K562 (cell line): ENCODE data around the gene ATXN1. TPM values are rescaled to one million over a fixed set of nuclear protein-coding genes. Genes with fewer than 3 reads are reported as not detected.
A peak's percentile ranks its signal among the peaks of the same experiment; 100 is the strongest.

Experiments used
- ARID2 ChIP-seq: fragments of 450-650 bp; IDR thresholded peaks from 2 replicates; pipeline ENCODE4 v1.6.1; 2017; ENCODE audit warnings: antibody characterized with exemption, mild to moderate bottlenecking
- ATF1 ChIP-seq, 2 experiments: fragments of 450-650 bp in 1 of 2; IDR thresholded peaks; 2 replicates each; pipeline ENCODE4 v1.6.1; 2016; ENCODE audit warnings: missing compliant biosample characterization in 1 of 2, missing genetic modification characterization in 1 of 2
- CHD1 ChIP-seq: fragments of 200-600 bp; sonication (generic); IDR thresholded peaks from one replicate; pipeline ENCODE4 v1.6.1; 2012; ENCODE audit warnings: mild to moderate bottlenecking, moderate library complexity, low read length, inconsistent platforms
- FOXJ2 ChIP-seq: fragments of 200-800 bp; sonication (Bioruptor generic); IDR thresholded peaks from 2 replicates; pipeline ENCODE4 v1.6.1; 2016; ENCODE audit warnings: missing genetic modification characterization, missing compliant biosample characterization
- HNRNPK ChIP-seq: fragments of 200-400 bp; formaldehyde crosslinking; IDR thresholded peaks from one replicate; pipeline ENCODE4 v1.6.1; 2018; ENCODE audit warnings: mild to moderate bottlenecking, low read depth, low read length; ENCODE audit not compliant: poor library complexity, severe bottlenecking
- MEIS2 ChIP-seq: fragments of 450-650 bp; IDR thresholded peaks from 2 replicates; pipeline ENCODE4 v1.6.1; 2014; ENCODE audit warnings: mild to moderate bottlenecking; ENCODE audit not compliant: partially characterized antibody
- MTF1 ChIP-seq: fragments of 250-450 bp; sonication (Bioruptor Pico); IDR thresholded peaks from 2 replicates; pipeline ENCODE4 v1.9.0; 2021; ENCODE audit warnings: moderate library complexity, mild to moderate bottlenecking, inconsistent platforms, borderline replicate concordance
- PHF20 ChIP-seq: fragments of 450-650 bp; IDR thresholded peaks from 2 replicates; pipeline ENCODE4 v1.6.1; 2018; ENCODE audit not compliant: partially characterized antibody
- SNIP1 ChIP-seq: fragments of 450-650 bp; IDR thresholded peaks from 2 replicates; pipeline ENCODE4 v1.7.1; 2017; ENCODE audit warnings: low read depth, mild to moderate bottlenecking
- SNRNP70 ChIP-seq: fragments of 200-400 bp; formaldehyde crosslinking; optimal IDR thresholded peaks from 2 replicates; pipeline ENCODE3; 2017; ENCODE audit warnings: low read depth, low read length
- STAG1 ChIP-seq: sonication (generic); formaldehyde crosslinking; IDR thresholded peaks from 2 replicates; pipeline ENCODE4 v1.5.0; 2020; ENCODE audit warnings: missing genetic modification reagents, borderline replicate concordance
- ZFP30 ChIP-seq: fragments of 250-450 bp; sonication (Bioruptor Pico); IDR thresholded peaks from 2 replicates; pipeline ENCODE4 v1.8.0; 2022; ENCODE audit warnings: moderate library complexity, mild to moderate bottlenecking, inconsistent platforms, borderline replicate concordance
- ZNF197 ChIP-seq: fragments of 200-800 bp; sonication (Bioruptor generic); IDR thresholded peaks from 2 replicates; pipeline ENCODE4 v1.6.1; 2016; ENCODE audit warnings: low read depth, missing genetic modification characterization, missing compliant biosample characterization
- ZNF707 ChIP-seq: fragments of 250-450 bp; sonication (Bioruptor Pico); conservative IDR thresholded peaks from 2 replicates; pipeline ENCODE4 v1.8.0; 2022; ENCODE audit warnings: inconsistent platforms, mild to moderate bottlenecking, moderate library complexity
- ZNF830 ChIP-seq: fragments of 250-450 bp; sonication (Bioruptor Pico); IDR thresholded peaks from 2 replicates; pipeline ENCODE4 v1.5.0; 2021; ENCODE audit warnings: mild to moderate bottlenecking
- polyA plus RNA-seq, 8 experiments: library from polyadenylated mRNA; depleted of rRNA in 4 of 8; stranded (reverse) in 5 of 8; unstranded in 3 of 8; fragments of >200 nt; fragmentation: Nextera tagmentation in 2 of 8; fragmentation: Illumina TruSeq in 1 of 8; extraction: Ambion mirVana in 2 of 8; extraction: Trizol in 1 of 8; gene quantifications; 2 replicates each; pipeline versions ENCODE4 v1.2.1 to v1.2.3, GENCODE V29; 2011 to 2014; ENCODE audit warnings: inconsistent platforms in 1 of 8, missing spikeins in 1 of 8
- total RNA-seq, 7 experiments: library from RNA; depleted of rRNA in 6 of 7; stranded (reverse); fragments of >200 nt in 6 of 7; fragmentation: Illumina TruSeq in 2 of 7; extraction: Trizol in 2 of 7; gene quantifications; 2 replicates each; pipeline versions ENCODE4 v1.2.1 to v1.2.3, GENCODE V29; 2011 to 2021; ENCODE audit warnings: low replicate concordance in 1 of 7
- TF ChIP-seq, protein P1 (sequence below), 2 experiments: fragments of 250-450 bp in 1 of 2; fragments of 450-650 bp in 1 of 2; sonication (Bioruptor Pico) in 1 of 2; IDR thresholded peaks; 2 replicates each; pipeline versions ENCODE4 v1.6.1 to v1.8.0; 2016 to 2021; ENCODE audit warnings: mild to moderate bottlenecking in 2 of 2, moderate library complexity in 2 of 2, missing compliant biosample characterization in 1 of 2, missing genetic modification characterization in 1 of 2
- TF ChIP-seq, protein P2 (sequence below), 2 experiments: IDR thresholded peaks; 2 replicates each; pipeline ENCODE4 v1.6.1; 2012; ENCODE audit warnings: improper control_type of control experiment in 2 of 2, low read depth in 2 of 2, low read length in 2 of 2, borderline replicate concordance in 1 of 2
- TF ChIP-seq, protein P3 (sequence below), 2 experiments: fragments of 450-650 bp; conservative IDR thresholded peaks; 2 replicates each; pipeline ENCODE4 v1.6.1; 2017; ENCODE audit warnings: mild to moderate bottlenecking in 2 of 2, moderate library complexity in 2 of 2
- TF ChIP-seq, protein P4 (sequence below), 3 experiments: IDR thresholded peaks in 2 of 3; conservative IDR thresholded peaks in 1 of 3; 2 replicates each; pipeline ENCODE4 v1.5.1; 2011 to 2012; ENCODE audit warnings: low read length in 3 of 3, mild to moderate bottlenecking in 3 of 3, control low read depth in 2 of 3, improper control_type of control experiment in 1 of 3, inconsistent platforms in 1 of 3, low read depth in 1 of 3, mixed read lengths in 1 of 3, moderate library complexity in 1 of 3; ENCODE audit not compliant: insufficient read depth in 2 of 3

ATXN1 gene
- total and polyA plus RNA-seq, 9 of the 15 experiments (the other 6 are each of a cell fraction or from before 2014, with no cell fraction given): under 0.01 to 1.2 (median 0.58) TPM

DNA sequence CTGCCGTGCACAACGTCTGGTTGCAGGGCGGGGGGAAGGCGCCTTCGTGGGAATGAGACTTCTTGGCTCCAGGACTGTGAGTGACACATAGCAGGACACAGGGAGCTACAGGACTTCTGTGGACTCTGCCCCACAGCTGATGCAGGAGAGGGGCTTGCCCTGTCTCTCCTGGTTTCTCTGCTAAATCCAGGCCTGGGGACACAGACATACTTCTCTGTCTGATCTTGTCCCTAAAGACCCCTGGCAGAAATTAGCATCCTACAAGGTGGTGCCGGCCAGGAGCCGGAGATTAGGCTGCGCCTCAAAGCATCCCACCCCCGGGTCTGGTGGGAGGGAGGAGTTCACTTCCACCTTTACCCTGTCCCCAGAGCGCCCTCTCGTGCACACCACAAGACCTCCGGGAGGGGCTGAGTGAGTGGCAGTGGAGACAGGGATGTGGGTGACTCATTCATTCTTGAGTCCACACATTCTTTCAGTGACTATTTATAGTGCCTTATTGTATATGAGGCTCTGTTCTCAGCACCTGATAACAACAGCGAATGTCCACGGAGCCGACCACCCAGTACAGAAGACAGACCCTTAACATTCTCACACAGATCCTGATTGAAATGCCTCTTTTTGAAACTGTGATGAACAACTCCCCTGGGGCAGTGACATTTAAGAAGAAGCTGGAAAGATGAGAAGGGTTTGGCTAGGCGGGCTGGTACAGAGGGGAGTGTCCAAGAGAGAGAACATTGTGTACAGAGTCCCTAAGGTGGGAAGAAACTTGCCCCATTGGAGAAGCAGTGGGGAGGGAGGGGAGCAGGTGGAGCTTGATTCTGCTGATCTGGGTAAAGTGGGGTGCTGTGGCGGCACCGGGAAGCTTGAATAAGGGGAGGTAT is 483.9 kb downstream of the ATXN1 start (continued):
- no peak for TF ChIP-seq CHD1
- TF ChIP-seq, protein P1, sequence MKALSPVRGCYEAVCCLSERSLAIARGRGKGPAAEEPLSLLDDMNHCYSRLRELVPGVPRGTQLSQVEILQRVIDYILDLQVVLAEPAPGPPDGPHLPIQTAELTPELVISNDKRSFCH (CRISPR knock-in tag; IDR thresholded peaks at IDR 0.05): no peak
- TF ChIP-seq, protein P1 (tag; IDR thresholded peaks at IDR 0.05): 0 out of 2 replicates have a peak, but pooled peaks have one; percentile 39
- TF ChIP-seq ATF1 (CRISPR knock-in tag; IDR thresholded peaks at IDR 0.05): no peak
- peak; percentile 37; the same call in 1 of the 2 replicates for TF ChIP-seq ATF1 (tag; IDR thresholded peaks at IDR 0.05)
- TF ChIP-seq MEIS2: peak; percentile 78
- TF ChIP-seq ZNF197 (CRISPR knock-in tag): no peak
- TF ChIP-seq, protein P2, sequence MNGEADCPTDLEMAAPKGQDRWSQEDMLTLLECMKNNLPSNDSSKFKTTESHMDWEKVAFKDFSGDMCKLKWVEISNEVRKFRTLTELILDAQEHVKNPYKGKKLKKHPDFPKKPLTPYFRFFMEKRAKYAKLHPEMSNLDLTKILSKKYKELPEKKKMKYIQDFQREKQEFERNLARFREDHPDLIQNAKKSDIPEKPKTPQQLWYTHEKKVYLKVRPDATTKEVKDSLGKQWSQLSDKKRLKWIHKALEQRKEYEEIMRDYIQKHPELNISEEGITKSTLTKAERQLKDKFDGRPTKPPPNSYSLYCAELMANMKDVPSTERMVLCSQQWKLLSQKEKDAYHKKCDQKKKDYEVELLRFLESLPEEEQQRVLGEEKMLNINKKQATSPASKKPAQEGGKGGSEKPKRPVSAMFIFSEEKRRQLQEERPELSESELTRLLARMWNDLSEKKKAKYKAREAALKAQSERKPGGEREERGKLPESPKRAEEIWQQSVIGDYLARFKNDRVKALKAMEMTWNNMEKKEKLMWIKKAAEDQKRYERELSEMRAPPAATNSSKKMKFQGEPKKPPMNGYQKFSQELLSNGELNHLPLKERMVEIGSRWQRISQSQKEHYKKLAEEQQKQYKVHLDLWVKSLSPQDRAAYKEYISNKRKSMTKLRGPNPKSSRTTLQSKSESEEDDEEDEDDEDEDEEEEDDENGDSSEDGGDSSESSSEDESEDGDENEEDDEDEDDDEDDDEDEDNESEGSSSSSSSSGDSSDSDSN (IDR thresholded peaks at IDR 0.05; ENCODE audit: borderline replicate concordance in 1 of 2, low read depth in 2 of 2, low read length in 2 of 2): 0 out of 4 replicates have a peak, but pooled peaks of 1 of the 2 experiments have one; percentile 43
- TF ChIP-seq ARID2: no peak
- TF ChIP-seq ZNF830: no peak
- no peak for TF ChIP-seq PHF20
- TF ChIP-seq HNRNPK: no peak
- no peak for TF ChIP-seq SNIP1
- TF ChIP-seq ZFP30 (CRISPR knock-in tag): no peak
- TF ChIP-seq, protein P3, sequence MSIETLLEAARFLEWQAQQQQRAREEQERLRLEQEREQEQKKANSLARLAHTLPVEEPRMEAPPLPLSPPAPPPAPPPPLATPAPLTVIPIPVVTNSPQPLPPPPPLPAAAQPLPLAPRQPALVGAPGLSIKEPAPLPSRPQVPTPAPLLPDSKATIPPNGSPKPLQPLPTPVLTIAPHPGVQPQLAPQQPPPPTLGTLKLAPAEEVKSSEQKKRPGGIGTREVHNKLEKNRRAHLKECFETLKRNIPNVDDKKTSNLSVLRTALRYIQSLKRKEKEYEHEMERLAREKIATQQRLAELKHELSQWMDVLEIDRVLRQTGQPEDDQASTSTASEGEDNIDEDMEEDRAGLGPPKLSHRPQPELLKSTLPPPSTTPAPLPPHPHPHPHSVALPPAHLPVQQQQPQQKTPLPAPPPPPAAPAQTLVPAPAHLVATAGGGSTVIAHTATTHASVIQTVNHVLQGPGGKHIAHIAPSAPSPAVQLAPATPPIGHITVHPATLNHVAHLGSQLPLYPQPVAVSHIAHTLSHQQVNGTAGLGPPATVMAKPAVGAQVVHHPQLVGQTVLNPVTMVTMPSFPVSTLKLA (conservative IDR thresholded peaks at IDR 0.05): no peak
- TF ChIP-seq, protein P4, sequence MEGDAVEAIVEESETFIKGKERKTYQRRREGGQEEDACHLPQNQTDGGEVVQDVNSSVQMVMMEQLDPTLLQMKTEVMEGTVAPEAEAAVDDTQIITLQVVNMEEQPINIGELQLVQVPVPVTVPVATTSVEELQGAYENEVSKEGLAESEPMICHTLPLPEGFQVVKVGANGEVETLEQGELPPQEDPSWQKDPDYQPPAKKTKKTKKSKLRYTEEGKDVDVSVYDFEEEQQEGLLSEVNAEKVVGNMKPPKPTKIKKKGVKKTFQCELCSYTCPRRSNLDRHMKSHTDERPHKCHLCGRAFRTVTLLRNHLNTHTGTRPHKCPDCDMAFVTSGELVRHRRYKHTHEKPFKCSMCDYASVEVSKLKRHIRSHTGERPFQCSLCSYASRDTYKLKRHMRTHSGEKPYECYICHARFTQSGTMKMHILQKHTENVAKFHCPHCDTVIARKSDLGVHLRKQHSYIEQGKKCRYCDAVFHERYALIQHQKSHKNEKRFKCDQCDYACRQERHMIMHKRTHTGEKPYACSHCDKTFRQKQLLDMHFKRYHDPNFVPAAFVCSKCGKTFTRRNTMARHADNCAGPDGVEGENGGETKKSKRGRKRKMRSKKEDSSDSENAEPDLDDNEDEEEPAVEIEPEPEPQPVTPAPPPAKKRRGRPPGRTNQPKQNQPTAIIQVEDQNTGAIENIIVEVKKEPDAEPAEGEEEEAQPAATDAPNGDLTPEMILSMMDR (IDR thresholded peaks at IDR 0.05 in 2 of 3, conservative IDR thresholded peaks at IDR 0.05 in 1 of 3; ENCODE audit: insufficient read depth in 2 of 3, low read depth in 1 of 3, low read length in 3 of 3): peak; percentile 92 to 98 (median 98)
- TF ChIP-seq MTF1 (CRISPR knock-in tag): no peak
- TF ChIP-seq STAG1 (CRISPR knock-in tag): no peak; the same call in 1 of the 2 replicates
- no peak for TF ChIP-seq ZNF707 (CRISPR knock-in tag)
- TF ChIP-seq FOXJ2 (tag): no peak
- no peak for TF ChIP-seq SNRNP70
